Measurements from ENCODE around the gene SORBS2.
"Not testable (repeated sequence)": the region's sequence is repeated elsewhere in the genome, so short reads cannot be mapped to it uniquely, and the experiment has no call there.

SORBS2 gene

GRCh38 chr4:185811509-185812364 lies at the start of gene SORBS2:
Gene SORBS2 (minus strand): TSS chr4:185812194. CDS start chr4:185690571, 121,623 bp downstream.
- no peak for DNase-seq (ENCODE audit: low read depth)

- no peak for DNase-seq (ENCODE audit: low read depth)
These were observed 47.1 kb upstream of the SORBS2 start for GRCh38 chr4:185859111-185859510.

- not testable (repeated sequence) for DNase-seq (ENCODE audit: low read depth)
These were observed 45.6 kb upstream of the SORBS2 start for GRCh38 chr4:185857561-185857960.

GRCh38 chr4:185853841-185854240 lies 41.8 kb upstream of the SORBS2 start:
- no peak for DNase-seq (ENCODE audit: low read depth)

- no peak for DNase-seq (ENCODE audit: low read depth)
These were observed 41.0 kb upstream of the SORBS2 start for GRCh38 chr4:185852961-185853360.

- DNase-seq (ENCODE audit: low read depth) = no peak
These were observed 37.9 kb upstream of the SORBS2 start for GRCh38 chr4:185849664-185850550.

GRCh38 chr4:185847352-185848097 lies 35.5 kb upstream of the SORBS2 start:
- no peak for DNase-seq (ENCODE audit: low read depth)

GRCh38 chr4:185846505-185847150 lies 34.6 kb upstream of the SORBS2 start:
- no peak for DNase-seq (ENCODE audit: low read depth)

- no peak for DNase-seq (ENCODE audit: low read depth)
These were observed 34.0 kb upstream of the SORBS2 start for GRCh38 chr4:185845966-185846365.

GRCh38 chr4:185841451-185841850 lies 29.5 kb upstream of the SORBS2 start:
- DNase-seq (ENCODE audit: low read depth) = no peak

- DNase-seq (ENCODE audit: low read depth) = no peak
These were observed 29.0 kb upstream of the SORBS2 start for GRCh38 chr4:185840953-185841352.

GRCh38 chr4:185840201-185840600 lies 28.2 kb upstream of the SORBS2 start:
- no peak for DNase-seq (ENCODE audit: low read depth)

- no peak for DNase-seq (ENCODE audit: low read depth)
These were observed 27.8 kb upstream of the SORBS2 start for GRCh38 chr4:185839770-185840169.

- no peak for DNase-seq (ENCODE audit: low read depth)
These were observed 27.3 kb upstream of the SORBS2 start for GRCh38 chr4:185839194-185839712.

- no peak for DNase-seq (ENCODE audit: low read depth)
These were observed 26.7 kb upstream of the SORBS2 start for GRCh38 chr4:185838514-185839193.

- DNase-seq (ENCODE audit: low read depth) = no peak
These were observed 26.1 kb upstream of the SORBS2 start for GRCh38 chr4:185838104-185838452.

GRCh38 chr4:185837415-185838103 lies 25.6 kb upstream of the SORBS2 start:
- DNase-seq (ENCODE audit: low read depth) = no peak

- no peak for DNase-seq (ENCODE audit: low read depth)
These were observed 24.5 kb upstream of the SORBS2 start for GRCh38 chr4:185836241-185837084.

- DNase-seq (ENCODE audit: low read depth) = no peak
These were observed 23.8 kb upstream of the SORBS2 start for GRCh38 chr4:185835814-185836213.
